ENCODE results near the gene ALDH7A1.

DNA sequence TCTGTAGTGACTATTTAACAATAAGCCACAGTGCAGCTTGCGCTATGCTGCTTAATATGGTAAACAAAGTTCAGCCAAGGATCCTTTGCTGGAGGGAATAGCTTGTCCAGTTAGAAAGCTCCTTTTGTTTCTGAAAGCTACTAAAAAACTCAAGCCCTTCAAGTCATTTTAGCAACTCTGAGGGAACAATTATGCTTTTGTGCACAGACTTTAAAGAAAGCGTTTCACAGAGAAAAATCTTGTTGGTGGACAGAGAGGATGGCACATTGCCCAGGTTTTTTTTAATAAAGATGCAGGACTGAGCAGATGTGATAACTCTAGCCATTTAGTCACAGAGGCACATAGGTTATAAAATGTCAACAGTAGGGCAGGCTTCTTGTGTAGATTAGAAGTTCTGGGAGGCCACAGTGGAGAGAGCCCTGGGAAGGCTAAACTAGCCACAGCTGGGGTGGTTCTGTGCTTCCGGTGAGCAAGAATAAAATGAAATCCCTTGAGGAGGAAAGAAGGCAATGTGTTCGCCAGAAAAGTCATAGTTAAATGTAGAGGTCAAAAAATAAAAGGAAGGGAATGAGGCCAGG lies 63.4 kb downstream of the ALDH7A1 start:
- TF ChIP-seq, protein P1, sequence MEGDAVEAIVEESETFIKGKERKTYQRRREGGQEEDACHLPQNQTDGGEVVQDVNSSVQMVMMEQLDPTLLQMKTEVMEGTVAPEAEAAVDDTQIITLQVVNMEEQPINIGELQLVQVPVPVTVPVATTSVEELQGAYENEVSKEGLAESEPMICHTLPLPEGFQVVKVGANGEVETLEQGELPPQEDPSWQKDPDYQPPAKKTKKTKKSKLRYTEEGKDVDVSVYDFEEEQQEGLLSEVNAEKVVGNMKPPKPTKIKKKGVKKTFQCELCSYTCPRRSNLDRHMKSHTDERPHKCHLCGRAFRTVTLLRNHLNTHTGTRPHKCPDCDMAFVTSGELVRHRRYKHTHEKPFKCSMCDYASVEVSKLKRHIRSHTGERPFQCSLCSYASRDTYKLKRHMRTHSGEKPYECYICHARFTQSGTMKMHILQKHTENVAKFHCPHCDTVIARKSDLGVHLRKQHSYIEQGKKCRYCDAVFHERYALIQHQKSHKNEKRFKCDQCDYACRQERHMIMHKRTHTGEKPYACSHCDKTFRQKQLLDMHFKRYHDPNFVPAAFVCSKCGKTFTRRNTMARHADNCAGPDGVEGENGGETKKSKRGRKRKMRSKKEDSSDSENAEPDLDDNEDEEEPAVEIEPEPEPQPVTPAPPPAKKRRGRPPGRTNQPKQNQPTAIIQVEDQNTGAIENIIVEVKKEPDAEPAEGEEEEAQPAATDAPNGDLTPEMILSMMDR (IDR thresholded peaks at IDR 0.05) = no peak
- TF ChIP-seq EZH2 (IDR thresholded peaks at IDR 0.05; ENCODE audit: borderline replicate concordance, insufficient read depth, low read depth, low read length, poor library complexity, severe bottlenecking) = no peak

Data from B cell (primary cell).